HG03565 (cell line): ENCODE data around the gene LRRC10.

Source experiments
- ATAC-seq: cut with Tn5 transposase; IDR thresholded peaks from one replicate; pipeline ENCODE4 v1.9.1; 2021; ENCODE audit warnings: mild to moderate bottlenecking, moderate library complexity; ENCODE audit not compliant: unreplicated experiment

LRRC10 gene, protein sequence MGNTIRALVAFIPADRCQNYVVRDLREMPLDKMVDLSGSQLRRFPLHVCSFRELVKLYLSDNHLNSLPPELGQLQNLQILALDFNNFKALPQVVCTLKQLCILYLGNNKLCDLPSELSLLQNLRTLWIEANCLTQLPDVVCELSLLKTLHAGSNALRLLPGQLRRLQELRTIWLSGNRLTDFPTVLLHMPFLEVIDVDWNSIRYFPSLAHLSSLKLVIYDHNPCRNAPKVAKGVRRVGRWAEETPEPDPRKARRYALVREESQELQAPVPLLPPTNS

DNA sequence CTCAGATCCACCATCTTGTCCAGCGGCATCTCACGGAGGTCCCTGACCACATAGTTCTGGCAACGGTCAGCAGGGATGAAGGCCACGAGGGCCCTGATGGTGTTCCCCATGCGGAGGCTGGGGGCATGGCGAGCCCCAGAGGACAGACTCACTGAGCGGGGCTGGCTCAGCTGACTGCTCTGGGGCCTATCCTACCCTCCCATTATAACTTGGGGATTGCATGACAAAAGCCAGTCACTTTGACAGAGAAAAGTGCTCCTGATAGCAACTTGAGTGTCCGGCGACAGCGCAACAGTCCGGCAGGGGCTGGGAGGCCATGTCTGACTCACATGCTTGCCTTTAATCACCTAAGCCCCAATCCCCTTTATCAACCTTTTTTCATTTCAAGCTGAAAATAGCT is at the start of gene LRRC10:
Gene LRRC10 (minus strand): TSS at position 179 of the 400 bp plus-strand sequence. CDS start 69 bp downstream, at position 110.
- no peak for ATAC-seq

DNA sequence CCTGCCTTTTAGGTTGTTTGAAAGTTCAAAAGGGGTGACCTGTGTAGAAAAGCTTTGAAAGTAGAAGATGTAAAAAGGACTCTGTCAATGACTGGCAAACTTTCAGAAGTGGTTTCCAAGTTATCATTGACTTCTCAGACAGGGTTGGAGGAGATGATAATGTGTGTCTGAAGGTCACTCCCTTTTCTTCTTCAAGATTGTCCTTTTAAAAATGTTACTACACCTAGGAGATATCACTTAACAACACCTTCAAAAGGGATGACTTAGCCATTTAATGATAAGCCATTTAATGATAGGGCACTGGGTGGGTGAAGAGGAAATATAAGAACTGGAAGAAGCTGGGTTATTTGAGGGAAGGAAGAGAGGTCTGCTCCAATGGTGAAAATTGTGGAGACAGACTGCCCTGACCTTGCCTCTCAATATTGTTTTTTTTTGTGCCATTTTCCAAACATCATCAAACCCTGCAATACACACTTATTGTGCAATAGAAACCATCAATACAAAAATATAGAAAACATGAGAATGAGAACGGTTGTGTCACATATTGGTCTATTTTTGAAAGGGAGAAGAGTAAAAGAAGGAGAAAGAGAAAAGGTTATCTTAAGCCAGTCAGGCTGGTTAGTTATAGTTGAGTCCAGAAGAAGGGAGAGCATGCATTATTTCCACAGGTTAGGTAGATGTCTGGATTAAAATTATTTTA is 49.6 kb upstream of the LRRC10 start:
- ATAC-seq = no peak

DNA sequence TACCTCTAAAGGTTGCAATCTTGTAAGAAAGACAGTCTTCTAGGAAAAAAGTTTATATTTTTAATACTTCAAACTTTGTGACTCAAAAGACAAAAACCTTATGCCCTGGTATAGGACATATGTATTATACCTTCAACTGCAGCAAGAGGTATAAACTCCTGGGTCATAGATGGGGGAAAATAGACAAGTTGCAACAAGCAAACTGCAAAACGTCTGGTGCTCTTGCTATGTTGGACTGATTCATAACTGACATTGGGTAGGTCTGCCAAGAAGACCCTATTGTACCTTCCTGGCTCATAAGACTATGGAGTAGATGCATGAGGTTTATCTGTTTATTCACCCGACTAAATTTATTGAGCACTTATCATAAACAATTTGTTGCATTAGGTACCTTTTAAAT is 47.5 kb upstream of the LRRC10 start:
- no peak for ATAC-seq

DNA sequence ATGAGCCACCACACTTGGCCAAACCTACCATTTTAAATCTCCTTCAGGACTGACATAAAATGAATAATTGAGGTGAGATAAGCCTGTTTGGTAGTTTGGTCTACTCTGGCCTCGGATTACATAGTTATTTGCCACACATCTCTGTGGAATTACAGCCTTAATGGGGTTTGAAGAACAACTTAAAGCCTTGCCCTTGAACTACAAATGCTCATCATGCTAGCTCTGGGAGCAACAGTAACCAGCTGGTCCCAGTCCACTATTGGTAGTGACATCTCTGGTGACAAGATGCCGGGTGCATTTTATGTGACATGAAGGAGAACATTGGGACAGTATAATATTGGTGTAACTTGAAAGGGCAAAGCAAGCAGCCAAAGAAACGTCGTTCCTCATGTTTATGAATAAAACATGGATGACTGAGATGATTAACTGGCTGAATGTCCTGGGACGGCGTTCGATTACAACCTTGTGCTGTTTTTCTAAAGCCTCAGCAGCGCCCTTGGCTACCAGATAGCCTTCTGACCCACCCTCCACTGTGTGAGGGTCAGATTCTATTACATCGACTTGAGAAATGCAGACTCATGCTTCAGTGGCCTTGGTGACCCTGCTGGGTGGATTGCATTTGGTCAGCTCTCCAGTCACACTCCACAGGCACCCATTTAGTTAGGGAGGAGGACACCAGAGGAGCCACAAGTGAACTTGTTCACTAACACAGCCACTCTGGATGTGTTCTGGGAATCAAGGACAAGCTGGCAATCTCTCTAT is 46.9 kb upstream of the LRRC10 start:
- ATAC-seq = no peak

DNA sequence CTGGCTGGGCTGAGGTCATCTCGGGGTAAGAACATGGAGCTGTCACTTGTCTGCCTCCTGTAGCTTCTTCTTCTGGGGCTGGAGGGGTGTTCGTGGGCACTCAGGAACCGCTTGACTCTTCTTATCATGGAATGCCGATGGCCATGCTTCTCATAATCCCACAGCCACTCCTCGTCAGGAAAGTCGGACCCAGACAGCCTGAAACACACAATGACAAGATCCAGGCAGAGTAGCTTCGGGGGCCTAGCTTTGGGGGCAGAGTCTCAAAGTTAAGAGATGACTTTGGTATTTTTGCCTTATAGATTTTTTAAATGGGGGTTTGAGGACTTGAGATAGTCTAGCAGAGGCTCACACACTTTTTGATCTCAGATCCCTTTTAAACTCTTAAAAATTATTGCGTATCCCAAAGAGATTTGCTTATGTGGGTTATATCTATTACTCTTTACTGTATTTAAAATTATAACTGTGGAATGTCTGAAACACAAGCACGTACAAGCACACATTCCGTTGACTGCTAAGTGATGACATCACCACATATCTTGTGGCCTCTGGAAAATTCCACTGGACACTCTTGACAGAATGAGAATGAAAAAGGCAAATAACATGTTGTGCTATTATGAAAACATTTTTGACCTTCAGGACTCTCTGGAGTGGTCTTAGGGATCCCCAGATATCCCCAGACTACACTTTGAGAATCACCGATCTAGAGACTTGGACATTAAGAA is 45.1 kb upstream of the LRRC10 start:
- no peak for ATAC-seq

DNA sequence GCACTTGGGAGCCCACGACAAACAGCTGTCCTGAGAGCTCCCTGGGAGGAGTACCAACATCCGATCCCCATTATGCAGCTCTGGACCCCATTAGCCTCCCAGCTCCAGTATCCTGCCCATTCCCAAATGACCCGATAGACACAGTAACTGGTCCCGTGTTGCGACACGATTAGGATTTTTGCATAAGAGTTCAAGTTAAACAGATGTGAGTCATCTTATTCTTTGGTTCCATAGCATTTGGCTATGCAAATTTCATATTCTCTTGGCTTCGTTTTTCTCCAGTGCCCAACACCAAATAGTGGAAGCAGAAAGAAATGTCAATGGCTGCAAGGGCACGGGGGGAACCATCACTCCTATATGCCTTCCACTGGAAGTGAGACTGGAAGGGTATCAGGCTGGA is 43.0 kb upstream of the LRRC10 start:
- ATAC-seq = no peak

DNA sequence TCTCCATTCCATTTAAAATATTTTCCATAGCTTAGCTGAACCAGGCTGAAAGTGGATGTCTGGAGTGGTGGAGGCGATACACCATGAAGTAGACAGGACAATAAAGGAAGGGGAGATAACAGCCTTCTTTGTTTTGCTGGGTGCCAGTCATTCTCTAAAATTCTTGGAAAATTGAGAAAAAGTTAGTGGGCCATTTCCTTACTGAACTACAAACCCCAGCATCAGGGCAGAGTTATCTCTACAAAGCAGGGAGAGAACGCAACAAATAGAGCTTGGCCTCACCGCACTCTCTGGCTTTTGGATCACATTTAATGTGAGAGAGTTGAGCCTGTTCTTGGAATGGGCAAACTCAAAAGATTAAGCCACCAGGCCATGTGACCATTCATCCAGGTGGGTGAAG is 41.2 kb upstream of the LRRC10 start:
- no peak for ATAC-seq

DNA sequence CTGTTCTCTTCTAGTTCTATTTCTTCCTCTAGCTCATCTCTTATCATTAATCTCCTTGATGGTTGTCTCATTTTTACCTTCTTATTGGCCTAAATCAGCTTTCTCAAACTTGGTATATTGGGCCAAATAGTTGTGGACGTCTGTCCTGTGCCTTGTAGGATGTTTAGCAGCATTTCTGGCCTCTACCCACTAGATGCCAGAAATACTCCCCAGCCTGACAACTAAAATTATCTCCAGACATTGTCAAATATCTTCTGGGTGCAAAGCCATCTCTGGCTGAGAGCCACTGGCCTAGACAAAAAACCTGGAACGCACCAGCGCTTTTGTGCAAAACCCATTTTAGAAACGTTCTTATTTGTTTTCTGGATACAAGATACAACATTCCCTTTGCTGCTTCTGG is 38.8 kb upstream of the LRRC10 start:
- no peak for ATAC-seq

DNA sequence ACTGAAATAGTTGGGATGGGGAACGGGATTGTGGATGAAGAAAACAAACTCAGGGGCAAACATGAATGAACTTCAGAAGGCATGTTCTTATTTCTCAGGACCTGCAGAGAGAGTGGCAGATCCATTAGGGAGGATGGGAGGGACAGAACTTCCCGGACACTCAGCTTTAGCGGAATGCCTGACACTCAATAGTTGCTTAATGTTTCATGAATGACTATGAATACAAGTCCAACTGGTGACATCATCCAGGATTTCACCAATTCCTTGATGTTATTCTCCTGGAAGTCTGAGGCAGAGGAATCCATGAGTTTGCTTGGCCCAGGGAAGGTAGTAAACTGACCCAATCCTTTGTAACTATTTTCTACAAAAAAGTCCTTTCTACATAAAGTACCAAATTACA is 37.8 kb upstream of the LRRC10 start:
- no peak for ATAC-seq

DNA sequence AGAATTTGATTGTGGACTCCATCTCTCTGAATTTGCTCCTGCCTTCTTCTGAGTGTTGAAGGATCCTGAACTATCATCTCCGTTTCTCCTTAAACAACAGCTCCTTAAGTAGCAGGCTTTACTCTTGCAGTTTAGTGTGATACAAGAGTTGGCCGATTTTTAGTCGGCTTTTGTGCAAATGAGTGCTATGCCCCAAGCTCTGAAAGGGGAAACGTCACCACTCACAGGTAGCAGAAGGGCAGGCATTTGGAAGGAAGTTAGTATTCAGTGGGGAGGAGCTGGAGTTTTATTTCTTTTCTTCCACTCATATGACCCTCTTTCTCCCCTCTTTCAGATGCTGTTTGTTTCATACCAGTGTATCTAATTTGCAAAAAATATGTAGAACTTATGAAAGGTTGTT is 36.5 kb upstream of the LRRC10 start:
- ATAC-seq = no peak

DNA sequence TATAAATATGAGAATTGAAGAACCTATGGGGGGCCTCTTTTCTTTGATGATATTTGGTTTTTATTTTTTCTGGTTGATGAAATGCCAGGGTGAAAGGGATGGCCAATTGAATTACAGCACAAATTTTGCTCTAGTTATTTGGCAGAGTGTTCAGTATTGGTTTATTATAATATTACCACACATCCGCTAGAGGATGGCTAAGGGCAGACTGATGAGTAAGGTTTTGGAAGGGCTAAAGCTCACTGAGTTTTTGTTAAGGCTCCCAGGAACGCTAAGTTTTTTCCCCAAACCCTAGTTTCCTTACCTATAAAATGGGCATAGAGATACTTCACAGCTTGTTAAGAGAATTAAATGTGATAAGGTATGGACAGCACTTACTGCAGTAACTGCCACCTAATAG is 34.3 kb upstream of the LRRC10 start:
- ATAC-seq = no peak

DNA sequence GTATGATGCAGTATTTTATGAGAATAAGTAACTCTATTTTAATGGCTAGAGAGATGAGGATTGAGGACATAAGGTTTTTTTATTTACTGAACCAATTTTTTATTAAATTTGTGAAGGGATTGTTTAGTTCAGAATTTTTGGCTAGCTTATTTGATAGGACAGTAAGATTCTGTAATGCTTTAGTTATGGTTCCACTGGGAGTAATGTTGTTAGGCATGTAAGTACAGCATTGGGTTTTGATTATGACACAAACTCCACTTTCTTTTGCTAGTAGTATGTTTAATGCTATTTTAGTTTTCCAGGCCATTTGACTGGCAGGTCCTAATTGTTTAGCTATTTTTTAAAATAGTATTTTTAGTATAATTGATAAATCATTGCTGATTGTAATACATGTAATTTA is 33.8 kb upstream of the LRRC10 start:
- ATAC-seq = no peak

DNA sequence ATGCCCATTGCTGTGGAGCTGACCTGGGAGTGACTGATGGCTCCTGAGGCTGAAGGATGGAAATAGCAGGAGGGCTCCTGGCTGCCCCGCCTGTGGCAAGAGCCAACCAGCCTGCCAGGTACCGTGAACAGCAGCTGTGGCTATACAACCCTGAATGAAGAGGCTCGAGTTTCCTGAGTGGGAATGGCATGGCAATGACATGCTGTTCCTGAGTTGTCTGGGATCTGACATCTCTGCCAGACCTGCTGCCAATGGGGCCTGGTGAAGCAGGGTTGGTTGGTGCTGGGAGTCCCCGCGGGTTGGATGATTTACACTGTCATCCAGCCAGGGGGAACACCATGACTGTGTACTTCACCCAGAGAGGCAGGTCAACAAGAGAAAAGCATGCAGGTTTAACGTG is 31.8 kb upstream of the LRRC10 start:
- no peak for ATAC-seq

DNA sequence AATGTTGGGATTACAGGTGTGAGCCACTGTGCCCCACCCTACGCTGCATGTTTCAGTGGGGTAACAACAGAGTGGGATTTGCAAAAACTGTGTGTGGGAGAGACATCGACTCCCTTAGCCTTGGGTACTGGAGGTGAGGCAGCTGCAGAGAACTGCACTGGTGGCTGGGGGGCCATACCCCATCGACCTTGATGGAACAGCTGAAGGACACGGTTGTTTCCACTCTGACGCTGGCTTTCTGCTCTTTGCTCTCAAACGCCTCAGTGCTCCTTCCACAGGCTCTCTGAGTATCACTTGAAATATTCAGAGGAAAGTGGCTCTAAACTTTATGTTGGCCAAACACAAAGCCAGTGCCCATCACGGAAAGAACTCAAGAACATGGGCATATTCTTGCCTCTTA is 30.8 kb upstream of the LRRC10 start:
- ATAC-seq = no peak

DNA sequence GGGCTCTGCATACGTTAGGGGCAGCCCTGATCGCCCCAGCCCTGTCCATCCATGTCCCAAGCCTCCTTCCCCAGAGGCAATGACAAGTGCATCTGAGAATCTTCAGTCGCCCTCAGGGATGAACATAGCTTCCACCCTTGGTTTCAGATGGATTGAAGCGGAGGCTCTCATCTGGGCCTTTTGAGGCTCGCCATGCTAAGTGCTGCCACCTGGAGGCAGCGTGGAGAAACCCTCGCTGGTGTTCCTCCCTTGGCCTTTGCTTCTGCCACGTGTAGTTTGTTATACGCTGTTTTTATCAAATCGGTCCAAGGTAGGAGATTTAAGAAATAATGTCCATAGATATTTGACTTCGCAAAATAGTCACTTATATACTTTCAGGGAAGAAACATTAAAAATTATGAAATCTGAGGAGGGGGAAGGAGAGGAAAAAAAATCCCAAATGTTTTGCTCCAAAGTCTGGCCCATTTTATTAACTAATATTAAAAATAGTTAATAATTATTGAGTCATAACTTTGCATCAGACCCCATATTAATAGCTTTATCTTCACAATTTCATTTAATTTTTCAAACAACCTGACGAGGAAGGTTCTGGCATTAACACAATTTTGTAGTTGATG is 28.8 kb upstream of the LRRC10 start:
- peak; percentile 85 for ATAC-seq

DNA sequence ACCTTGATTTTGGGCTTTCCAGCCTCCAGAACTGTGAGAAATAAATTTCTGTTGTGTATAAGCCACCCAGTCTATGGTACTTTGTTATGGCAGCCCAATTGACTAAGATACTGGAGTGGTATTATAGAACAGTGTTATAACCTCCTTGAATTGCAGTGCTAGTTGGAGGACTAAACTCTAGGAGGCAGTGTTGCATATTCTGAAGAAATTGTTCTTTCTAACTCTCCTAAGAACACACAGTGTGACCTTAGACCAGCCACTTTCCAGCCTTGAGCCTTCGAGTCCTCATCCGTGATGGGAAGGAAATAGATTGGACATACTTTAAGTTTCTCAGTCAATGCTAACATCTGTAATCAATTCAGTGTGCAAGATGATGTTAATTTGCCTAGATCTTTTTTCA is 22.4 kb upstream of the LRRC10 start:
- no peak for ATAC-seq

DNA sequence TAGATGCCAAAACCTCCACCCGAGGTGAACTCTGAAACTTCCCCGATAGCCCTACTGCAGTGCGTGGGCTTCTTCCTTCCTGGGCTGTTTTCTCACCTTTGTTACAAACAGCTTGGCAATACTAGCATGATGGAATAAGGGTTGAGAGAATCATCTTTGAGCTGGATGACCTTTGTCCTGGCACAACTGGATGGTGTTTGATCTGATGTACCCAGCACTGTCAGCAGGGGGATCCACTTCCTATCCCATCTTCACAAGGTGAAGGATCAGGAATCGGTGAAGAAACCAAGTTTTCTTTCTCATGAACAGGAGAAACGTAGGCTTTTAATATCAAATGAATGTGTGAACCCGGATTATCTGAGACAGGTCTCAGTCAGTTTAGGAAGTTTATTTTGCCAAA is 19.5 kb upstream of the LRRC10 start:
- no peak for ATAC-seq

DNA sequence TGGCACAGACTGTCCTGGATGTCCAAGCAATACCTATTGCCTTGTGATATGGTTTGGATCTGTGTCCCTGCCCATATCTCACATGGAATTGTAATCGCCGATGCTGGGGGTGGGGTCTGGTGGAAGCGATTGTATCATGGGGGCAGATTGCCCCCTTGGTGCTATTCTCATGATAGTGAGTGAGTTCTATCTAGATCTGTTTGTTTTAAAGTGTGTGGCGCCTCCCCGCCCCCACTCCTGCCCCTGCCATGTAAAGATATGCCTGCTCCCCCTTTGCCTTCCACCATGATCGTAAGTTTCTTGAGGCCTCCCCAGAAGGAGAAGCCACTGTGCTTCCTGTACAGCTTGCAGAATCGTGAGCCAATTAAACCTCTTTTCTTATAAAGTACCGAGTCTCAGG is 16.8 kb upstream of the LRRC10 start:
- ATAC-seq = no peak

DNA sequence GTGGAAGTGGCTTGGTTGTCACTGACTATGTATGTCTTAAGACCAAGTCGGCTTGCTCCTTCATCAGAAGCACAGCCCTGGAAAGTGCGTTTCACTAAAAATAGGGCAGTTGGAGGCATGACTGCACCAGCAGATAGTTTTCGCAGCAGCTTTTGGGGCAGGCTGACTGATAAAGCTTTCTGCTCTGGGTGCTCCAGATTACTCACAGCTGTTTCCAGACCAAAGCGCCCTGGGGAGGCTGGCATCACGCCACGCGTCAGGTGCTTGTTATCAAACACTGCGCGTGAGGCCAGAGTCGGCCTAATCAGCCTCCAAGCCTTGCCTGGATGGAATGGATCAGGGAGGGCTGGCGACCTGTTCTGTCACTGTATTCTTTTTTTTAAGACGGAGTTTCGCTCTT is 13.3 kb upstream of the LRRC10 start:
- ATAC-seq = no peak

DNA sequence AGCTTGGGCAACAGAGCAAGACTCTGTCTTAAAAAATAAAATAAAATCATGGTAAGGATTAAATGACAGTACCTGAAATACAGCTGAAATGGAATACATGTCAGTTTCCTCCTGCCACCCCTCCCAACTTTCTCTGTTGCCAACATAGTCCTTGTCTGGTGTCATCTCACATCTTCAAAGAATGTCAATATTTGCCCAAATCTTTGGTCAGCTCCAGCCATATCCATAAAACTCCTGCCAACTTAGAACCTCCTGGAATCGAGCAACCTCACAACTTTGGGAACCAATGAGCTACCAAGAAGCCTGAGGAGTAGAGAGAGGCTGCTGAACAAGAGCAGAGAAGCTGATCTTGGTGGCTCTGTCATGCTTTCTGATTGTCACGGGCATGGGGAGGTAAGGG is 10.8 kb upstream of the LRRC10 start:
- no peak for ATAC-seq

DNA sequence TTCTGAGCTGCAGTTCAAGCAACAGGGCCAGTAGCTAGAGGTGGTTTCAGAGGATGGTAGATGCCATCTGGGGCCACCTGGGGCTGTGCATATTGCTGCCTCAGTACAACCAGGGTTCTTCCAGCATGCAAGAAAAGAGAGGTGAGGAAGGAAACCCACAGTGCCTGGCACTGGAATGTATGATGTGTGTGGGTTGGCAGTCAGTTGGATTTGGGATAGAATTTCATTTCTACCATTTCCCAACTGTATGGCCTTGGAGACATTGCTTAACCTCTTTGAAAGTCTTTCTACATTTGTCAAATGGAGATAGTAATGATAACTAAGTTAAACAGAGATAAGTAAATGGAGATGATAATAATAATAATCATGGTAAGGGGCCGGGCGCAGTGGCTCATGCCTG is 10.2 kb upstream of the LRRC10 start:
- ATAC-seq = no peak
